HCT116 (cell line): ENCODE data around the gene CSPG4. TPM values are rescaled to one million over a fixed set of nuclear protein-coding genes. Genes with fewer than 3 reads are reported as not detected.

ENCODE experiments used
- ATAC-seq: fragments of 200-7000 bp; cut with Tn5 transposase; 2 replicates; pipeline ENCODE4 v1.9.1; 2020; ENCODE audit warnings: mild to moderate bottlenecking, moderate library complexity
- BruUV-seq: library from RNA; stranded (reverse); fragments of 400-500 nt; replicated peaks from 2 replicates; lab custom pipeline; 2021; lab: Mats Ljungman, UMichigan
- CTCF ChIA-PET: fragments of 300-600 bp; sonication (Branson Sonifier 250); formaldehyde crosslinking; loops from one replicate; lab custom pipeline; 2021; ENCODE audit warnings: antibody characterized with exemption; lab: Charles Lee
- POLR2A ChIA-PET: fragments of 300-600, 350-600 bp; sonication (Branson Sonifier 250); formaldehyde crosslinking; loops from one replicate; lab custom pipeline; 2021; ENCODE audit warnings: antibody characterized with exemption; lab: Charles Lee
- RAD21 ChIA-PET, 2 experiments: fragments of 300-600 bp; sonication (Branson Sonifier 250); formaldehyde crosslinking; loops; one replicate each; lab custom pipeline; 2023; ENCODE audit warnings: low total read pairs in 2 of 2; ENCODE audit not compliant: uncharacterized antibody in 2 of 2, unreplicated experiment in 2 of 2, low non-redundant PET in 1 of 2; lab: Charles Lee
- DNase-seq: peaks from one replicate; pipeline ENCODE4 v3.0.0-alpha.2; 2010; ENCODE audit warnings: low read depth, low spot score
- H2AFZ ChIP-seq: fragments of 200-600 bp; shearing (Covaris generic), sonication (generic); 2 replicates; pipeline ENCODE4 v1.6.1; 2017; ENCODE audit warnings: low read depth, mixed run types, mixed read lengths, antibody characterized with exemption, low read length; ENCODE audit not compliant: poor library complexity, severe bottlenecking
- H3K27ac ChIP-seq: 2 replicates; pipeline ENCODE4 v1.5.1; 2012; ENCODE audit warnings: low read depth, low read length
- H3K27me3 ChIP-seq: fragments of 200-600 bp; sonication (generic); 2 replicates; pipeline ENCODE4 v1.6.1; 2016; ENCODE audit warnings: mixed run types, low read length, mixed read lengths; ENCODE audit not compliant: insufficient read depth
- H3K36me3 ChIP-seq, 2 experiments: fragments of 200-500 bp in 1 of 2; fragments of 200-600 bp in 1 of 2; sonication (Bioruptor generic) in 1 of 2; sonication (generic) in 1 of 2; 2 replicates each; pipeline versions ENCODE4 v1.5.1 to v1.6.1; 2014 to 2016; ENCODE audit warnings: low read length in 2 of 2, inconsistent platforms in 1 of 2, mixed read lengths in 1 of 2, mixed run types in 1 of 2; ENCODE audit not compliant: insufficient read depth in 2 of 2, control insufficient read depth in 1 of 2
- H3K4me1 ChIP-seq, 2 experiments: fragments of 200-600 bp in 1 of 2; sonication (generic) in 1 of 2; 2 replicates each; pipeline versions ENCODE4 v1.5.1 to v1.6.1; 2012 to 2017; ENCODE audit warnings: low read length in 2 of 2, inconsistent platforms in 1 of 2, mild to moderate bottlenecking in 1 of 2, mixed read lengths in 1 of 2, mixed run types in 1 of 2, moderate library complexity in 1 of 2; ENCODE audit not compliant: insufficient read depth in 2 of 2, control insufficient read depth in 1 of 2
- H3K4me2 ChIP-seq: fragments of 200-600 bp; sonication (generic); 2 replicates; pipeline ENCODE4 v1.6.1; 2017; ENCODE audit warnings: mixed run types, low read length, mixed read lengths
- H3K4me3 ChIP-seq, 2 experiments: fragments of 200-600 bp in 1 of 2; sonication (generic) in 1 of 2; replicated peaks in 1 of 2; 2 replicates each; pipeline ENCODE4 v1.5.1; 2011 to 2016; ENCODE audit warnings: low read length in 2 of 2, control low read depth in 1 of 2, low read depth in 1 of 2, mild to moderate bottlenecking in 1 of 2, mixed read lengths in 1 of 2, mixed run types in 1 of 2
- H3K79me2 ChIP-seq: fragments of 200-600 bp; sonication (generic); 2 replicates; pipeline ENCODE4 v1.6.1; 2017; ENCODE audit warnings: mild to moderate bottlenecking, mixed run types, low read length, moderate library complexity, mixed read lengths; ENCODE audit not compliant: insufficient read depth
- H3K9ac ChIP-seq: fragments of 200-600 bp; sonication (generic); 2 replicates; pipeline ENCODE4 v1.6.1; 2016; ENCODE audit warnings: low read length, mixed read lengths
- H3K9me2 ChIP-seq: fragments of 200-600 bp; sonication (generic), shearing (Covaris generic); 2 replicates; pipeline ENCODE4 v1.6.1; 2017; ENCODE audit warnings: mixed run types, mild to moderate bottlenecking, moderate library complexity; ENCODE audit not compliant: insufficient read depth
- H3K9me3 ChIP-seq, 2 experiments: fragments of 200-500 bp in 1 of 2; fragments of 200-600 bp in 1 of 2; sonication (Bioruptor generic) in 1 of 2; sonication (generic) in 1 of 2; 2 replicates each; pipeline ENCODE4 v1.6.1; 2014 to 2017; ENCODE audit warnings: low read length in 2 of 2, mixed read lengths in 2 of 2, inconsistent platforms in 1 of 2, low read depth in 1 of 2, mild to moderate bottlenecking in 1 of 2, mixed run types in 1 of 2, moderate library complexity in 1 of 2; ENCODE audit not compliant: control insufficient read depth in 1 of 2, insufficient read depth in 1 of 2
- H4K20me1 ChIP-seq: fragments of 200-600 bp; sonication (generic), shearing (Covaris generic); 2 replicates; pipeline ENCODE4 v1.6.1; 2017; ENCODE audit warnings: mixed run types, mild to moderate bottlenecking, moderate library complexity; ENCODE audit not compliant: insufficient read depth
- CBX3 ChIP-seq: IDR thresholded peaks from 2 replicates; pipeline ENCODE4 v1.6.1; 2012; ENCODE audit warnings: low read depth
- EZH2phosphoT487 ChIP-seq: fragments of 200-600 bp; IDR thresholded peaks from 2 replicates; pipeline ENCODE4 v1.6.1; 2018; ENCODE audit warnings: antibody characterized with exemption, borderline replicate concordance
- JUND ChIP-seq: IDR thresholded peaks from 2 replicates; pipeline ENCODE4 v1.6.1; 2012
- MAX ChIP-seq: IDR thresholded peaks from 2 replicates; pipeline ENCODE4 v1.6.1; 2012
- POLR2AphosphoS5 ChIP-seq: IDR thresholded peaks from 2 replicates; pipeline ENCODE4 v1.6.1; 2011; ENCODE audit warnings: mild to moderate bottlenecking, low read depth, low read length, moderate library complexity
- RAD21 ChIP-seq: IDR thresholded peaks from 2 replicates; pipeline ENCODE4 v1.6.1; 2012; ENCODE audit warnings: low read depth, mild to moderate bottlenecking
- YY1 ChIP-seq: IDR thresholded peaks from 2 replicates; pipeline ENCODE4 v1.6.1; 2011; ENCODE audit warnings: low read length, low read depth, moderate library complexity, mild to moderate bottlenecking; ENCODE audit not compliant: insufficient replicate concordance; ENCODE audit errors: extremely low read depth
- ZNF274 ChIP-seq: fragments of 200-500 bp; sonication (Bioruptor generic); IDR thresholded peaks from 2 replicates; pipeline ENCODE4 v1.6.1; 2014; ENCODE audit warnings: mild to moderate bottlenecking, low read depth, low read length, inconsistent platforms
- intact Hi-C: fragments of 100-400 bp; cut with micrococcal nuclease; formaldehyde crosslinking; loops from 2 replicates; pipeline ENCODE4 v1.10.0; 2022
- total RNA-seq: library from RNA; stranded (reverse); gene quantifications from one replicate; pipeline ENCODE4 v1.2.1, GENCODE V29; 2021; ENCODE audit not compliant: unreplicated experiment
- TF ChIP-seq, protein P1 (sequence below), 3 experiments: fragments of 200-600 bp in 1 of 3; sonication (generic) in 1 of 3; IDR thresholded peaks in 2 of 3; conservative IDR thresholded peaks in 1 of 3; 2 replicates each; pipeline ENCODE4 v1.5.1; 2012 to 2017; ENCODE audit warnings: low read depth in 2 of 3, low read length in 2 of 3, antibody characterized with exemption in 1 of 3, borderline replicate concordance in 1 of 3, control low read depth in 1 of 3, mild to moderate bottlenecking in 1 of 3, mixed read lengths in 1 of 3, mixed run types in 1 of 3, moderate library complexity in 1 of 3; ENCODE audit not compliant: insufficient read depth in 1 of 3

Gene CSPG4
- total RNA-seq, 1 experiment from 2014 or later: 18.1 TPM

- H3K27ac ChIP-seq: no peak overlapping the region
- no peaks in the 10 kb centered on the region for H3K9me2 ChIP-seq
- no peaks in the 10 kb centered on the region for H3K36me3 ChIP-seq
- no peak overlapping the region for H3K4me3 ChIP-seq
- peak; percentile 88 for ATAC-seq
- ChIA-PET CTCF (no interaction called here), RAD21 (no interaction called here)
- peak overlapping the region; percentile 52 for H2AFZ ChIP-seq
- H3K79me2 ChIP-seq: no peaks in the 10 kb centered on the region
- H3K27me3 ChIP-seq: no peaks in the 10 kb centered on the region
- H3K4me2 ChIP-seq: peak overlapping the region; percentile 38
- TF ChIP-seq JUND (no peak), CBX3 (no peak), POLR2AphosphoS5 (peak; percentile 43; the same call in 1 of the 2 replicates), YY1 (peak; percentile 32), RAD21 (peak; percentile 86), MAX (peak; percentile 90), EZH2phosphoT487 (no peak), ZNF274 (no peak)
- TF ChIP-seq, protein P1, sequence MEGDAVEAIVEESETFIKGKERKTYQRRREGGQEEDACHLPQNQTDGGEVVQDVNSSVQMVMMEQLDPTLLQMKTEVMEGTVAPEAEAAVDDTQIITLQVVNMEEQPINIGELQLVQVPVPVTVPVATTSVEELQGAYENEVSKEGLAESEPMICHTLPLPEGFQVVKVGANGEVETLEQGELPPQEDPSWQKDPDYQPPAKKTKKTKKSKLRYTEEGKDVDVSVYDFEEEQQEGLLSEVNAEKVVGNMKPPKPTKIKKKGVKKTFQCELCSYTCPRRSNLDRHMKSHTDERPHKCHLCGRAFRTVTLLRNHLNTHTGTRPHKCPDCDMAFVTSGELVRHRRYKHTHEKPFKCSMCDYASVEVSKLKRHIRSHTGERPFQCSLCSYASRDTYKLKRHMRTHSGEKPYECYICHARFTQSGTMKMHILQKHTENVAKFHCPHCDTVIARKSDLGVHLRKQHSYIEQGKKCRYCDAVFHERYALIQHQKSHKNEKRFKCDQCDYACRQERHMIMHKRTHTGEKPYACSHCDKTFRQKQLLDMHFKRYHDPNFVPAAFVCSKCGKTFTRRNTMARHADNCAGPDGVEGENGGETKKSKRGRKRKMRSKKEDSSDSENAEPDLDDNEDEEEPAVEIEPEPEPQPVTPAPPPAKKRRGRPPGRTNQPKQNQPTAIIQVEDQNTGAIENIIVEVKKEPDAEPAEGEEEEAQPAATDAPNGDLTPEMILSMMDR (IDR thresholded peaks at IDR 0.05 in 2 of 3, conservative IDR thresholded peaks at IDR 0.05 in 1 of 3; ENCODE audit: borderline replicate concordance in 1 of 3, insufficient read depth in 1 of 3, low read depth in 2 of 3, low read length in 2 of 3): peak; percentile 66 to 93 (median 76)
- TF ChIP-seq, all 23 proteins: peak for 5
- H3K4me1 ChIP-seq: peaks cover 13 to 38% of the 10 kb centered on the region in 2 experiments; a peak in 3 of 4 replicates
- POLR2A ChIA-PET: no interaction called here
- peak; percentile 82 for DNase-seq
- BruUV-seq: no TSS peak
- H3K9ac ChIP-seq: no peak overlapping the region
- intact Hi-C loops: loop anchor here (10.0 kb wide), 1 partner anchor 414 kb away; no protein-coding TSS in a partner anchor
- H3K9me3 ChIP-seq: no peaks in the 10 kb centered on the region
- H4K20me1 ChIP-seq: no peaks in the 10 kb centered on the region
These were observed 8.3 kb upstream of the CSPG4 start for GRCh38 chr15:75720787-75721479.
